Aorta (tissue), 5 donors: Measurements from ENCODE around the gene TRIM25. TPM values are rescaled to one million over a fixed set of nuclear protein-coding genes. Genes with fewer than 3 reads are reported as not detected.

Experiments
- ATAC-seq: fragments of 200-7000 bp; cut with Tn5 transposase; one replicate; pipeline ENCODE4 v1.9.1; 2022; ENCODE audit warnings: moderate library complexity; ENCODE audit not compliant: low FRiP score
- DNase-seq, 2 donors: peaks; one replicate each; pipeline ENCODE4 v3.0.0-alpha.2; 2020
- H3K27ac ChIP-seq, 2 donors: one replicate each; pipeline ENCODE4 v1.5.1; 2013; ENCODE audit warnings: low read length in 2 of 2, mild to moderate bottlenecking in 2 of 2, moderate library complexity in 2 of 2, control low read depth in 1 of 2, inconsistent platforms in 1 of 2, low read depth in 1 of 2
- H3K27me3 ChIP-seq, 2 donors: one replicate each; pipeline ENCODE4 v1.6.1; 2013; ENCODE audit warnings: control low read depth in 1 of 2, low read length in 1 of 2, mild to moderate bottlenecking in 1 of 2, moderate library complexity in 1 of 2; ENCODE audit not compliant: insufficient read depth in 2 of 2, control insufficient read depth in 1 of 2
- H3K36me3 ChIP-seq, 2 donors: one replicate each; pipeline ENCODE4 v1.6.1; 2013; ENCODE audit warnings: control low read depth in 1 of 2, low read length in 1 of 2, mild to moderate bottlenecking in 1 of 2; ENCODE audit not compliant: insufficient read depth in 2 of 2, control insufficient read depth in 1 of 2
- H3K4me1 ChIP-seq, 2 donors: one replicate each; pipeline ENCODE4 v1.6.1; 2013; ENCODE audit warnings: low read length in 2 of 2, control low read depth in 1 of 2, mild to moderate bottlenecking in 1 of 2, moderate library complexity in 1 of 2; ENCODE audit not compliant: insufficient read depth in 2 of 2, control insufficient read depth in 1 of 2
- H3K4me3 ChIP-seq, 2 donors: one replicate each; pipeline ENCODE4 v1.5.1; 2013; ENCODE audit warnings: low read length in 2 of 2, control low read depth in 1 of 2, mild to moderate bottlenecking in 1 of 2
- H3K9me3 ChIP-seq: one replicate; pipeline ENCODE4 v1.6.1; 2013; ENCODE audit warnings: mild to moderate bottlenecking, low read length; ENCODE audit not compliant: control insufficient read depth
- WGBS, 2 donors: extraction: QIAGEN DNeasy Blood & Tissue Kit; methylation state at CpG; one replicate each; pipeline ENCODE4 v1.1.7; 2013; 5-methylcytosine and 5-hydroxymethylcytosine counted together
- intact Hi-C, 2 donors: fragments of 100-400 bp; cut with DNase I; formaldehyde crosslinking; loops; one replicate each; pipeline versions ENCODE4 v1.14.2 to v1.15.0; 2022
- long read RNA-seq, 2 donors: library from polyadenylated mRNA; unstranded; transcript quantifications; one replicate each; pipeline ENCODE4 v2.0.0, GENCODE V29; 2020 to 2021
- polyA plus RNA-seq, 2 donors: library from polyadenylated mRNA; stranded (reverse); fragments of 200-250 nt; gene quantifications; one replicate each; pipeline ENCODE4 v1.2.3, GENCODE V29; 2013
- total RNA-seq, 2 donors: library from RNA; stranded (reverse); fragmentation: NEBNext Ultra II Directional; extraction: Animal tissue kit (Norgen Biotek cat#: 25700); gene quantifications; one replicate each; pipeline ENCODE4 v1.2.1, GENCODE V29; 2021
- donor health status: healthy with polysubstance abuse.
- donor health status: Bipolar disorder and iron deficiency.
- donor health status: DM: no; HTN: no; CAD: no.
- donor health status: DM: no; HTN: no; CAD: no.
- donor health status: DM: yes; HTN: yes; CAD: no.

TRIM25 gene
- 10 to 100 TPM; 38.0 to 85.3 TPM for total RNA-seq
- polyA plus RNA-seq, result 10 to 100 TPM in 1 of 2 donors, 1 to 10 TPM in 1; 7.4 to 12.9 TPM
- long read RNA-seq, donor 1, partial matches to known transcripts, result 3 of 26 reads
- long read RNA-seq, donor 1, other reads (novel, unspliced or antisense), result 23 of 26 reads
- long read RNA-seq, donor 2, full-length matches to known transcripts, result 3 of 17 reads
- long read RNA-seq, donor 2, partial matches to known transcripts, result 1 of 17 reads
- long read RNA-seq, donor 2, other reads (novel, unspliced or antisense), result 13 of 17 reads

DNA sequence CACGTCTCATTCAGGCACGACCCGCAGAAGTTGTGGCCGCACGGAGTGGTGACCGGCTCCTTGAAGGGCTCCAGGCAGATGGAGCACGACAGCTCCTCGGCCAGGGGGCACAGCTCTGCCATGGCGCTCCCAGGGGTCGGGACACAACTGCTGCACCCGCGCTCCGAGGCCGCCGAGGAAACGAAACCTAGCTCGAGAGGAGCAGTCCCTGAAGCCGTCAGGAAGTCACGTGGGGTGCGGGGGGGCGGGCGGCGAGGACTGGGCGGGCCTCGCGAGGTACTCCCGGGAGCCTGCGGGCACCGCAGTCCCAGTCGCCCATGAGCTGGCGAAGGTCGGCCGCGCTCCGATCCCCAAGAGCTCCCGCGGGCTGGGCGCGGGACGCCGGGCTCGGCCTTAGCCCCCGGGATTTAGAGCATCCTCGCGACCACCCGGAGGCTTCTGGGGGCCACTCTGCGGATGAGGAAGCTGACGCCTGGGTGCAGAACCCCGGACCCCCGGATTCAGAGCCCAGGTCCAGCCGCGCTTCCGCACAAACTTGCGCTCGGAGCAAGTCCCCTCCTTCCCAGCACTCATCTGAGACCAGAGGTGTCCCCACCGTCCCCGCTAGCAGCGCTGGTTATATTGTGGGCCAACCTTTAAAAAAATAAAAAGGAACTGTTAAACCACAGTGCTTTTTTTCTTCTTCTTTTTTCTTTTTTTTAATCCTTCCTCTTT is at the start of gene TRIM25:
TSS of gene TRIM25 (minus strand) at position 183 of the 714 bp plus-strand sequence. CDS start at position 122, 61 bp downstream.
- Histone ChIP-seq H3K9me3 (no peaks in the 10 kb centered on the region), H3K36me3 (no peaks in the 10 kb centered on the region), H3K4me1 (no peaks in the 10 kb centered on the region), H3K27me3 (no peaks in the 10 kb centered on the region), H3K27ac (peak within 1 kb of the TSS in 1 of 2 donors; percentile 46), H3K4me3 (peak within 1 kb of the TSS; percentile 63 to 80)
- ATAC-seq, result peak; percentile 95
- DNase-seq, result peak; percentile 95 to 98
- 0% methylated on average over 57 to 58 of the region's 58 CpGs for whole genome bisulfite sequencing, 2 donors
- intact Hi-C loops, result loop anchor here (5.0 kb wide), 2 partner anchors 48 to 82 kb away; partner anchors contain the start of genes C17orf67 (in 2 of the 2), DGKE (in 2 of the 2) and COIL (in 1 of the 2)

- no peaks in the 10 kb centered on the region for H3K36me3 ChIP-seq
- intact Hi-C loops, result loop anchor here in 1 of 2 donors (5.0 kb wide), 1 partner anchor 49 kb away; the partner anchor contains the start of gene TRIM25
- 3% methylated on average over 58 to 59 of the region's 59 CpGs for WGBS, 2 donors
- ATAC-seq (peak; percentile 99), DNase-seq (peak; percentile 95 to 97)
- H3K4me3 ChIP-seq, result peak within 1 kb of the TSS; percentile 99 to 100
- no peaks in the 10 kb centered on the region for H3K9me3 ChIP-seq
- peak within 1 kb of the TSS in 1 of 2 donors; percentile 74 for H3K27ac ChIP-seq
- H3K4me1 ChIP-seq, result no peaks in the 10 kb centered on the region
- H3K27me3 ChIP-seq, result no peaks in the 10 kb centered on the region
Measured at GRCh38 chr17:56960596-56961538, 47.0 kb upstream of the TRIM25 start, which contains the start of gene COIL. TSS of gene COIL (minus strand) at chr17:56961050. CDS start at chr17:56961019, 31 bp downstream.

DNA sequence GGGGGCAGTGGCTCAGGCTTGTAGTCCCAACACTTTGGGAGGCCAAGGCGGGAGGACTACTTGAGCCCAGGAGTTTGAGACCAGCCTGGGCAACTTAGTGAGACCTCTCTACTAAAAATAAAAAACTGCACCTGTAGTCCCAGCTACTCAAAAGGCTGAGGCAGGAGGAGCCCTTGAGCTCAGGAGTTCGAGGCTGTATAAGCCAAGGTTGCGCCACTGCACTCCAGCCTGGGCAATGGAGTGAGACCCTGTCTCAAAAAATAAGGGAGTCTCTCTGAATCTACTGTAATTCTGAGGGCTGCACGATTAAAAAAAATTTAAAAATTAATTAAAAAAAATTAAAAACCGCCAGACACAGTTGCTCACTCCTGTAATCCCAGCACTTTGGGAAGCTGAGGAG is 43.1 kb upstream of the TRIM25 start:
- H3K27me3 ChIP-seq, result no peaks in the 10 kb centered on the region
- no peaks in the 10 kb centered on the region for H3K36me3 ChIP-seq
- no peaks in the 10 kb centered on the region for H3K4me1 ChIP-seq
- WGBS, 2 donors, result 97 to 99% methylated on average over 5 of the region's 5 CpGs
- H3K4me3 ChIP-seq, result no peak overlapping the region
- no peaks in the 10 kb centered on the region for H3K9me3 ChIP-seq
- intact Hi-C loops, result no loop called here
- no peak for ATAC-seq
- DNase-seq, result no peak
- H3K27ac ChIP-seq, result no peak overlapping the region

DNA sequence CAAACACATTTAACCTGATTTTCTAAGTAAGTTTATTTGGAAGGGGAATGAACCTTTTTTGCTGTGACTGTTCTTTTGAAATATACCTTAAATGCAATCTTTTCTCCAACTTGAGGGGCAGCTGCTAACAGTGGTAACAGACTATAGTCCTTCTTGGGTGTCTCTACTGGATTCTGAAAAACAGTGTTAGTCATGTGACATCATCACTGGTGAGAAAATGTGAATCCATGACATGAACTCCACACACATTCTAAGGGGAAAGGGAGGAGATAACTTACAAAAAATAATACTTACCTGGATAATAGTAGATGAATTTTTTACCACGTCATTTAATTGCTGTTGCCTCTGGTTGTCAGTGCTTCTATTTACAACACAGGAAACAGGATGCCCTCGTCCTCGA is 35.7 kb upstream of the TRIM25 start:
- Histone ChIP-seq H3K27me3 (no peaks in the 10 kb centered on the region), H3K4me1 (no peaks in the 10 kb centered on the region), H3K9me3 (no peaks in the 10 kb centered on the region), H3K36me3 (peaks cover 0 to 1% of the 10 kb centered on the region in 2 donors), H3K27ac (no peak overlapping the region), H3K4me3 (no peak overlapping the region)
- intact Hi-C loops, result no loop called here
- 71 to 80% methylated on average over 3 of the region's 3 CpGs for WGBS, 2 donors
- ATAC-seq (no peak), DNase-seq (no peak)

DNA sequence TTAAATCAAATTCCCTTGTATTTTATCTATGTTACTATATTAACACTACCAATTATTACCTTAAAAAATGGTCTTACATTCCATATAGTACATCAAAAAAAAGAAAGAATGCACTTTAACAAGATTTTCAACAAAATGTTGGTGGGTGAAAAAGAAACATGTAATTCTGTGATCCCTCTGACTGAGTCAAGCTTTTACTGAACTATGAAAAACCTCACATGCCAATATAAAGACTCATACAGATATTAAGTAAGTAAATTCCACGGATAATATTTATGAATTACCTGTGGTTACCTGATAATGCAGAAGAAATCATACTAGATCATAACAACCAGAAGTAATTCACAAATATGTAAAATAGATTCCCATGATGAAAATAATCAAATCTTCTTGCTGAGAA is 34.6 kb upstream of the TRIM25 start:
- Histone ChIP-seq H3K4me3 (no peak overlapping the region), H3K36me3 (peaks cover 0 to 1% of the 10 kb centered on the region in 2 donors), H3K9me3 (no peaks in the 10 kb centered on the region), H3K27me3 (no peaks in the 10 kb centered on the region), H3K4me1 (no peaks in the 10 kb centered on the region), H3K27ac (no peak overlapping the region)
- ATAC-seq (no peak), DNase-seq (no peak)
- intact Hi-C loops, result no loop called here
- 97 to 98% methylated on average over 1 of the region's 1 CpG for WGBS, 2 donors

GRCh38 chr17:56947741-56948140 is 33.9 kb upstream of the TRIM25 start:
- DNase-seq (no peak), ATAC-seq (no peak)
- Histone ChIP-seq H3K9me3 (no peaks in the 10 kb centered on the region), H3K36me3 (peaks cover 0 to 3% of the 10 kb centered on the region in 2 donors), H3K4me1 (no peaks in the 10 kb centered on the region), H3K27me3 (no peaks in the 10 kb centered on the region), H3K4me3 (no peak overlapping the region), H3K27ac (no peak overlapping the region)
- intact Hi-C loops, result no loop called here
- 80% methylated on average over 1 of the region's 1 CpG for WGBS, 2 donors

GRCh38 chr17:56945938-56946505 is 32.2 kb upstream of the TRIM25 start:
- DNase-seq, result no peak
- no peak overlapping the region for H3K27ac ChIP-seq
- H3K27me3 ChIP-seq, result no peaks in the 10 kb centered on the region
- H3K36me3 ChIP-seq, result peaks cover 0 to 5% of the 10 kb centered on the region in 2 donors
- WGBS, 2 donors, result 91 to 96% methylated on average over 3 of the region's 3 CpGs
- H3K4me1 ChIP-seq, result no peaks in the 10 kb centered on the region
- H3K4me3 ChIP-seq, result no peak overlapping the region
- no peaks in the 10 kb centered on the region for H3K9me3 ChIP-seq
- intact Hi-C loops, result no loop called here
- ATAC-seq, result no peak
